Spleen (tissue), 11 donors: ENCODE data around the gene IFT27. TPM values are rescaled to one million over a fixed set of nuclear protein-coding genes. Genes with fewer than 3 reads are reported as not detected.

Experiments
- DNase-seq: peaks from one replicate; pipeline ENCODE4 v3.0.0-alpha.2; 2020
- H3K27ac ChIP-seq, 8 donors: fragments of 200-600 bp; sonication (generic) in 7 of 8; 1 replicate in 4 of 8; 2 replicates in 4 of 8; pipeline versions ENCODE4 v1.5.0 to v1.8.0; 2016 to 2021; ENCODE audit warnings: inconsistent platforms in 4 of 8, mild to moderate bottlenecking in 4 of 8, moderate library complexity in 1 of 8
- H3K27me3 ChIP-seq, 7 donors: fragments of 200-600 bp; sonication (generic) in 6 of 7; replicated peaks in 1 of 7; 1 replicate in 4 of 7; 2 replicates in 3 of 7; pipeline versions ENCODE4 v1.5.0 to v1.8.0; 2016 to 2021; ENCODE audit warnings: inconsistent platforms in 3 of 7, mild to moderate bottlenecking in 1 of 7
- H3K36me3 ChIP-seq, 6 donors: fragments of 200-600 bp; sonication (generic) in 5 of 6; 1 replicate in 4 of 6; 2 replicates in 2 of 6; pipeline versions ENCODE4 v1.5.0 to v1.8.0; 2016 to 2021; ENCODE audit warnings: inconsistent platforms in 2 of 6
- H3K4me1 ChIP-seq, 6 donors: fragments of 200-600 bp; sonication (generic) in 5 of 6; 1 replicate in 3 of 6; 2 replicates in 3 of 6; pipeline versions ENCODE4 v1.5.0 to v1.8.0; 2016 to 2021; ENCODE audit warnings: inconsistent platforms in 3 of 6
- H3K4me3 ChIP-seq, 8 donors: fragments of 200-600 bp; sonication (generic) in 7 of 8; 1 replicate in 4 of 8; 2 replicates in 4 of 8; pipeline versions ENCODE4 v1.5.0 to v1.8.0; 2016 to 2021; ENCODE audit warnings: inconsistent platforms in 4 of 8, mild to moderate bottlenecking in 4 of 8, moderate library complexity in 2 of 8
- H3K9me3 ChIP-seq, 8 donors: fragments of 200-600 bp; sonication (generic) in 7 of 8; 1 replicate in 4 of 8; 2 replicates in 4 of 8; pipeline versions ENCODE4 v1.5.0 to v1.8.0; 2016 to 2021; ENCODE audit warnings: inconsistent platforms in 4 of 8
- POLR2A ChIP-seq, 3 donors: fragments of 450-650 bp; IDR thresholded peaks; one replicate each; pipeline ENCODE4 v1.5.1; 2017; ENCODE audit warnings: antibody characterized with exemption in 3 of 3, mild to moderate bottlenecking in 1 of 3
- POLR2AphosphoS5 ChIP-seq, 3 donors: sonication (generic); formaldehyde crosslinking; IDR thresholded peaks; one replicate each; pipeline ENCODE4 v1.5.1; 2017; ENCODE audit warnings: antibody characterized with exemption in 3 of 3
- WGBS, 5 donors: extraction: QIAGEN DNeasy Blood & Tissue Kit in 3 of 5; methylation state at CpG; one replicate each; pipeline versions ENCODE4 v1.1.5 to v1.1.7; 2013 to 2018; 5-methylcytosine and 5-hydroxymethylcytosine counted together
- intact Hi-C: fragments of 100-400 bp; cut with DNase I; formaldehyde crosslinking; loops from one replicate; pipeline ENCODE4 v1.15.0; 2023; ENCODE audit warnings: low total_unique reads
- polyA plus RNA-seq, 3 donors: library from polyadenylated mRNA; stranded (reverse); fragments of 200-250 nt; gene quantifications; one replicate each; pipeline ENCODE4 v1.2.1, GENCODE V29; 2013
- total RNA-seq, 7 donors: library from RNA; depleted of rRNA in 3 of 7; stranded (reverse); fragments of >200 nt in 3 of 7; fragmentation: NEBNext Ultra II Directional in 4 of 7; extraction: Animal tissue kit (Norgen Biotek cat#: 25700) in 4 of 7; gene quantifications; one replicate each; pipeline versions ENCODE4 v1.1.0 to v1.2.1, GENCODE V29; 2016 to 2021
- TF ChIP-seq, protein P1 (sequence below), 11 experiments: fragments of 200-600 bp in 7 of 11; fragments of 450-650 bp in 4 of 11; sonication (generic) in 4 of 11; IDR thresholded peaks in 8 of 11; conservative IDR thresholded peaks in 3 of 11; 1 replicate in 7 of 11; 2 replicates in 4 of 11; pipeline versions ENCODE4 v1.4.0 to v1.8.0; 2016 to 2021; ENCODE audit warnings: antibody characterized with exemption in 11 of 11, inconsistent platforms in 4 of 11, mild to moderate bottlenecking in 1 of 11
- donor health status: healthy with polysubstance abuse.
- donor health status: DM: no; HTN: no; CAD: no; lungs with moderate emphysema.
- donor health status: DM: no; HTN: no; CAD: no.
- donor health status: Bipolar disorder and iron deficiency.
- donor health status: healthy.
- donor health status: DM: no; HTN: no; CAD: no.
- donor health status: DM: yes; HTN: yes; CAD: no.

Gene IFT27
- total and polyA plus RNA-seq, 10 donors: 12.4 to 35.4 (median 22.4) TPM

- intact Hi-C loops: loop anchor here (5.0 to 10.0 kb wide), 2 partner anchors 85 to 222 kb away; no protein-coding TSS in a partner anchor
- H3K27me3 ChIP-seq: no peaks in the 10 kb centered on the region
- no peak overlapping the region for H3K27ac ChIP-seq
- DNase-seq: no peak
- H3K4me1 ChIP-seq: peaks cover 0 to 17% (median 5%) of the 10 kb centered on the region in 6 donors
- no peaks in the 10 kb centered on the region for H3K9me3 ChIP-seq
- no peak for TF ChIP-seq POLR2A (IDR thresholded peaks at IDR 0.05)
- TF ChIP-seq, protein P1, sequence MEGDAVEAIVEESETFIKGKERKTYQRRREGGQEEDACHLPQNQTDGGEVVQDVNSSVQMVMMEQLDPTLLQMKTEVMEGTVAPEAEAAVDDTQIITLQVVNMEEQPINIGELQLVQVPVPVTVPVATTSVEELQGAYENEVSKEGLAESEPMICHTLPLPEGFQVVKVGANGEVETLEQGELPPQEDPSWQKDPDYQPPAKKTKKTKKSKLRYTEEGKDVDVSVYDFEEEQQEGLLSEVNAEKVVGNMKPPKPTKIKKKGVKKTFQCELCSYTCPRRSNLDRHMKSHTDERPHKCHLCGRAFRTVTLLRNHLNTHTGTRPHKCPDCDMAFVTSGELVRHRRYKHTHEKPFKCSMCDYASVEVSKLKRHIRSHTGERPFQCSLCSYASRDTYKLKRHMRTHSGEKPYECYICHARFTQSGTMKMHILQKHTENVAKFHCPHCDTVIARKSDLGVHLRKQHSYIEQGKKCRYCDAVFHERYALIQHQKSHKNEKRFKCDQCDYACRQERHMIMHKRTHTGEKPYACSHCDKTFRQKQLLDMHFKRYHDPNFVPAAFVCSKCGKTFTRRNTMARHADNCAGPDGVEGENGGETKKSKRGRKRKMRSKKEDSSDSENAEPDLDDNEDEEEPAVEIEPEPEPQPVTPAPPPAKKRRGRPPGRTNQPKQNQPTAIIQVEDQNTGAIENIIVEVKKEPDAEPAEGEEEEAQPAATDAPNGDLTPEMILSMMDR (IDR thresholded peaks at IDR 0.05 in 8 of 11, conservative IDR thresholded peaks at IDR 0.05 in 3 of 11): no peak
- TF ChIP-seq POLR2AphosphoS5 (IDR thresholded peaks at IDR 0.05): no peak
- H3K36me3 ChIP-seq: peaks cover 0 to 67% (median 20%) of the 10 kb centered on the region in 6 donors
- no peak overlapping the region for H3K4me3 ChIP-seq
- 85 to 92% (median 91%) methylated on average over 8 to 10 of the region's 10 CpGs for WGBS, 5 donors
Observed at GRCh38 chr22:36767035-36767775, 8.7 kb downstream of the IFT27 start.

GRCh38 chr22:36765943-36766450 is 9.9 kb downstream of the IFT27 start:
- H3K27ac ChIP-seq: no peak overlapping the region
- TF ChIP-seq, protein P1 (IDR thresholded peaks at IDR 0.05 in 8 of 11, conservative IDR thresholded peaks at IDR 0.05 in 3 of 11): no peak
- TF ChIP-seq POLR2AphosphoS5 (IDR thresholded peaks at IDR 0.05) (no peak), POLR2A (IDR thresholded peaks at IDR 0.05) (no peak)
- peaks cover 0 to 13% (median 5%) of the 10 kb centered on the region in 6 donors for H3K4me1 ChIP-seq
- H3K9me3 ChIP-seq: no peaks in the 10 kb centered on the region
- H3K36me3 ChIP-seq: peaks cover 0 to 64% (median 14%) of the 10 kb centered on the region in 6 donors
- H3K4me3 ChIP-seq: no peak overlapping the region
- 81 to 92% (median 87%) methylated on average over 11 of the region's 11 CpGs for WGBS, 5 donors
- H3K27me3 ChIP-seq: no peaks in the 10 kb centered on the region
- intact Hi-C loops: loop anchor here (5.0 to 10.0 kb wide), 2 partner anchors 86 to 221 kb away; no protein-coding TSS in a partner anchor
- no peak for DNase-seq

DNA sequence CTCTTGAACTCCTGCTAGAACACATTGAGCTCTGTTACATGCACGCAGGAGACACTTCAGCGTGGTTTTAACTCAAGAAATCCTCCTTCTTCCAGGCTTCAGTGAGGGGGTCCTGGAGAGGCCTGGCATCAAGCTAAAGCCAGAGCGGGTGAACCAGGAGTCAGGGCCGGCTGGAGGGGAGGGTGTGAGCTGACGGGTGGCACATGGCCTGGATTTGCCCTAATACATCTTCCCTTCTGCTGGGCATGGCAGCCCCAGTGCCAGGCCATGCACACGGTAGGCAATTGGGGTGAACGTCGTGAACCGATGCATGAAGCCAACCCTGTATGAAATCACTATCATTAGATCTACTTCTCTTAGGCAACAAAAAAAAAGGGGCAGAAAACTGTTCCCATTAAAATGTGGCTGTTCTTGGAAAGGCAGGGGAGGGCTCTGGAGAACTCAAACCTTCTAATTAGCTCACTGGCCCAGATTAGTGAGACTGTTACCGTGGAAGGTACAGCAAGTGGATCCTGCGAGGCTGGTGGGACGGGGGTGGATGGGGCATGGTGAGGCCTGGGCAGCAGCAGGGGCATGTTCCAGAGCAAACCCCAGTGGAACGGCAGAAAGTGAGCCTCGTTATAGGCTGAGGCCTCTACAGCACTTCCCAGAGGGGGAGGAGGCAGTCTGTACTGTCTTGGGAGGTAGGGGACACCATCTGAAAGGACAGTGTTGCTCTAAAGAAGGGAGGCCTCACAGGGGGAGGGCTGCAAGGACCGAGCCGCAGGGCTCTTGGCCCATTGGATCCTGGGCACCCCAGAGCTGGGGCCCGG is 10.6 kb downstream of the IFT27 start:
- intact Hi-C loops: loop anchor here (5.0 to 10.0 kb wide), 2 partner anchors 87 to 221 kb away; no protein-coding TSS in a partner anchor

More for the DNA sequence above, 10.6 kb downstream of the IFT27 start:
- H3K27ac ChIP-seq: no peak overlapping the region
- H3K9me3 ChIP-seq: no peaks in the 10 kb centered on the region
- peaks cover 0 to 6% (median 2%) of the 10 kb centered on the region in 6 donors for H3K4me1 ChIP-seq
- peak; percentile 17 for DNase-seq
- H3K36me3 ChIP-seq: peaks cover 0 to 67% (median 14%) of the 10 kb centered on the region in 6 donors
- no peak overlapping the region for H3K4me3 ChIP-seq
- TF ChIP-seq POLR2AphosphoS5 (IDR thresholded peaks at IDR 0.05): no peak
- TF ChIP-seq, protein P1 (IDR thresholded peaks at IDR 0.05 in 8 of 11, conservative IDR thresholded peaks at IDR 0.05 in 3 of 11): no peak
- TF ChIP-seq POLR2A (IDR thresholded peaks at IDR 0.05): no peak
- no peaks in the 10 kb centered on the region for H3K27me3 ChIP-seq
- 89 to 97% (median 94%) methylated on average over 17 of the region's 17 CpGs for WGBS, 5 donors
